H1 (cell line): ENCODE results near the gene FAM76B.

Source experiments
- ATF3 ChIP-seq: IDR thresholded peaks from 2 replicates; pipeline ENCODE4 v1.6.1; 2011; ENCODE audit warnings: low read depth, mild to moderate bottlenecking, low read length; ENCODE audit not compliant: insufficient read depth
- EZH2 ChIP-seq: fragments of 200-600 bp; sonication (generic); IDR thresholded peaks from 2 replicates; pipeline ENCODE4 v1.7.1; 2012; ENCODE audit warnings: low read depth, mild to moderate bottlenecking, moderate library complexity, low read length, inconsistent platforms; ENCODE audit not compliant: severe bottlenecking
- JUND ChIP-seq: IDR thresholded peaks from 2 replicates; pipeline ENCODE4 v1.6.1; 2011; ENCODE audit warnings: mild to moderate bottlenecking, improper control_type of control experiment, low read length
- POLR2A ChIP-seq, 2 experiments: IDR thresholded peaks; 1 replicate in 1 of 2; 2 replicates in 1 of 2; pipeline ENCODE4 v1.6.1; 2011; ENCODE audit warnings: low read depth in 2 of 2, low read length in 2 of 2, mild to moderate bottlenecking in 2 of 2; ENCODE audit errors: control extremely low read depth in 1 of 2
- POLR2AphosphoS5 ChIP-seq: IDR thresholded peaks from 2 replicates; pipeline ENCODE4 v1.6.1; 2011; ENCODE audit warnings: low read depth, low read length
- POU5F1 ChIP-seq: IDR thresholded peaks from 2 replicates; pipeline ENCODE4 v1.6.1; 2011; ENCODE audit warnings: low read depth, mild to moderate bottlenecking, low read length, moderate library complexity
- RXRA ChIP-seq: IDR thresholded peaks from 2 replicates; pipeline ENCODE4 v1.6.1; 2011; ENCODE audit warnings: low read depth, mild to moderate bottlenecking, low read length, moderate library complexity; ENCODE audit not compliant: insufficient read depth
- SP2 ChIP-seq: IDR thresholded peaks from 2 replicates; pipeline ENCODE4 v1.6.1; 2012; ENCODE audit warnings: mild to moderate bottlenecking, low read length, inconsistent platforms
- TAF1 ChIP-seq: IDR thresholded peaks from 2 replicates; pipeline ENCODE4 v1.6.1; 2011; ENCODE audit warnings: mild to moderate bottlenecking, low read depth, low read length
- TCF12 ChIP-seq: IDR thresholded peaks from 2 replicates; pipeline ENCODE4 v1.6.1; 2011; ENCODE audit warnings: low read depth, mild to moderate bottlenecking, low read length
- TF ChIP-seq, protein P1 (sequence below), 3 experiments: IDR thresholded peaks; 1 replicate in 2 of 3; 2 replicates in 1 of 3; pipeline versions ENCODE4 v1.5.1 to v1.6.1; 2011; ENCODE audit warnings: low read length in 3 of 3, mild to moderate bottlenecking in 3 of 3, inconsistent platforms in 2 of 3, low read depth in 1 of 3, moderate library complexity in 1 of 3; ENCODE audit not compliant: insufficient read depth in 1 of 3; ENCODE audit errors: control extremely low read depth in 1 of 3
- TF ChIP-seq, protein P2 (sequence below): IDR thresholded peaks from 2 replicates; pipeline ENCODE4 v1.6.1; 2012; ENCODE audit warnings: low read length, inconsistent platforms

- TF ChIP-seq, protein P1, sequence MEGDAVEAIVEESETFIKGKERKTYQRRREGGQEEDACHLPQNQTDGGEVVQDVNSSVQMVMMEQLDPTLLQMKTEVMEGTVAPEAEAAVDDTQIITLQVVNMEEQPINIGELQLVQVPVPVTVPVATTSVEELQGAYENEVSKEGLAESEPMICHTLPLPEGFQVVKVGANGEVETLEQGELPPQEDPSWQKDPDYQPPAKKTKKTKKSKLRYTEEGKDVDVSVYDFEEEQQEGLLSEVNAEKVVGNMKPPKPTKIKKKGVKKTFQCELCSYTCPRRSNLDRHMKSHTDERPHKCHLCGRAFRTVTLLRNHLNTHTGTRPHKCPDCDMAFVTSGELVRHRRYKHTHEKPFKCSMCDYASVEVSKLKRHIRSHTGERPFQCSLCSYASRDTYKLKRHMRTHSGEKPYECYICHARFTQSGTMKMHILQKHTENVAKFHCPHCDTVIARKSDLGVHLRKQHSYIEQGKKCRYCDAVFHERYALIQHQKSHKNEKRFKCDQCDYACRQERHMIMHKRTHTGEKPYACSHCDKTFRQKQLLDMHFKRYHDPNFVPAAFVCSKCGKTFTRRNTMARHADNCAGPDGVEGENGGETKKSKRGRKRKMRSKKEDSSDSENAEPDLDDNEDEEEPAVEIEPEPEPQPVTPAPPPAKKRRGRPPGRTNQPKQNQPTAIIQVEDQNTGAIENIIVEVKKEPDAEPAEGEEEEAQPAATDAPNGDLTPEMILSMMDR (IDR thresholded peaks at IDR 0.05; ENCODE audit: control extremely low read depth in 1 of 3, insufficient read depth in 1 of 3, low read depth in 1 of 3, low read length in 3 of 3) = no peak
- no peak for TF ChIP-seq POLR2AphosphoS5
- no peak for TF ChIP-seq TCF12
- TF ChIP-seq ATF3 = no peak
- TF ChIP-seq POLR2A (IDR thresholded peaks at IDR 0.05; ENCODE audit: control extremely low read depth in 1 of 2, low read depth in 2 of 2, low read length in 2 of 2) = no peak
- TF ChIP-seq RXRA = no peak
- TF ChIP-seq SP2 = no peak
- no peak for TF ChIP-seq POU5F1
- TF ChIP-seq JUND = no peak
- TF ChIP-seq EZH2 = no peak
- TF ChIP-seq TAF1 = no peak
- TF ChIP-seq, protein P2, sequence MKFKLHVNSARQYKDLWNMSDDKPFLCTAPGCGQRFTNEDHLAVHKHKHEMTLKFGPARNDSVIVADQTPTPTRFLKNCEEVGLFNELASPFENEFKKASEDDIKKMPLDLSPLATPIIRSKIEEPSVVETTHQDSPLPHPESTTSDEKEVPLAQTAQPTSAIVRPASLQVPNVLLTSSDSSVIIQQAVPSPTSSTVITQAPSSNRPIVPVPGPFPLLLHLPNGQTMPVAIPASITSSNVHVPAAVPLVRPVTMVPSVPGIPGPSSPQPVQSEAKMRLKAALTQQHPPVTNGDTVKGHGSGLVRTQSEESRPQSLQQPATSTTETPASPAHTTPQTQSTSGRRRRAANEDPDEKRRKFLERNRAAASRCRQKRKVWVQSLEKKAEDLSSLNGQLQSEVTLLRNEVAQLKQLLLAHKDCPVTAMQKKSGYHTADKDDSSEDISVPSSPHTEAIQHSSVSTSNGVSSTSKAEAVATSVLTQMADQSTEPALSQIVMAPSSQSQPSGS = no peak
Measured at GRCh38 chr11:95720195-95720594, 69.4 kb downstream of the FAM76B start.
